K562 (cell line): ENCODE results near the gene CASKIN1. TPM values are rescaled to one million over a fixed set of nuclear protein-coding genes. Genes with fewer than 3 reads are reported as not detected.

Source experiments
- CBFB ChIP-seq: sonication (generic); formaldehyde crosslinking; IDR thresholded peaks from 2 replicates; pipeline ENCODE4 v1.4.0; 2020; ENCODE audit warnings: mild to moderate bottlenecking, missing genetic modification reagents
- DNMT1 ChIP-seq: fragments of 450-650 bp; IDR thresholded peaks from 2 replicates; pipeline ENCODE4 v1.6.1; 2016; ENCODE audit warnings: antibody characterized with exemption, mild to moderate bottlenecking
- ETV1 ChIP-seq: fragments of 450-650 bp; conservative IDR thresholded peaks from 2 replicates; pipeline ENCODE4 v1.6.1; 2016; ENCODE audit warnings: missing genetic modification characterization, control low read depth, low read depth, missing compliant biosample characterization
- MCM7 ChIP-seq, 2 experiments: fragments of 450-650 bp; IDR thresholded peaks; 2 replicates each; pipeline ENCODE4 v1.6.1; 2016 to 2018
- ZNF212 ChIP-seq: fragments of 450-650 bp; formaldehyde crosslinking; IDR thresholded peaks from 2 replicates; pipeline ENCODE4 v1.4.0; 2020; ENCODE audit warnings: mild to moderate bottlenecking
- polyA plus RNA-seq, 8 experiments: library from polyadenylated mRNA; depleted of rRNA in 4 of 8; stranded (reverse) in 5 of 8; unstranded in 3 of 8; fragments of >200 nt; fragmentation: Nextera tagmentation in 2 of 8; fragmentation: Illumina TruSeq in 1 of 8; extraction: Ambion mirVana in 2 of 8; extraction: Trizol in 1 of 8; gene quantifications; 2 replicates each; pipeline versions ENCODE4 v1.2.1 to v1.2.3, GENCODE V29; 2011 to 2014; ENCODE audit warnings: inconsistent platforms in 1 of 8, missing spikeins in 1 of 8
- total RNA-seq, 7 experiments: library from RNA; depleted of rRNA in 6 of 7; stranded (reverse); fragments of >200 nt in 6 of 7; fragmentation: Illumina TruSeq in 2 of 7; extraction: Trizol in 2 of 7; gene quantifications; 2 replicates each; pipeline versions ENCODE4 v1.2.1 to v1.2.3, GENCODE V29; 2011 to 2021; ENCODE audit warnings: low replicate concordance in 1 of 7
- TF ChIP-seq, protein P1 (sequence below), 2 experiments: fragments of 450-650 bp; IDR thresholded peaks; 2 replicates each; pipeline ENCODE4 v1.6.1; 2016
- TF ChIP-seq, protein P2 (sequence below): fragments of 450-650 bp; IDR thresholded peaks from 2 replicates; pipeline ENCODE4 v1.6.1; 2018; ENCODE audit warnings: mild to moderate bottlenecking, low read depth; ENCODE audit not compliant: partially characterized antibody
- TF ChIP-seq, protein P3 (sequence below): fragments of 250-450 bp; sonication (Bioruptor Pico); IDR thresholded peaks from 2 replicates; pipeline ENCODE4 v1.8.0; 2021; ENCODE audit warnings: mild to moderate bottlenecking, moderate library complexity
- TF ChIP-seq, protein P4 (sequence below), 2 experiments: fragments of 450-650 bp in 1 of 2; IDR thresholded peaks; 2 replicates each; pipeline ENCODE4 v1.6.1; 2011 to 2017; ENCODE audit warnings: low read depth in 2 of 2, antibody characterized with exemption in 1 of 2, borderline replicate concordance in 1 of 2, low read length in 1 of 2, mild to moderate bottlenecking in 1 of 2, mixed read lengths in 1 of 2; ENCODE audit not compliant: control insufficient read depth in 1 of 2
- TF ChIP-seq, protein P5 (sequence below): sonication (generic); formaldehyde crosslinking; IDR thresholded peaks from 2 replicates; pipeline ENCODE4 v1.9.0; 2022; ENCODE audit warnings: mild to moderate bottlenecking, missing genetic modification reagents
- TF ChIP-seq, protein P6 (sequence below): sonication (generic); formaldehyde crosslinking; IDR thresholded peaks from 2 replicates; pipeline ENCODE4 v1.9.0; 2022; ENCODE audit warnings: mild to moderate bottlenecking, missing genetic modification reagents
- TF ChIP-seq, protein P7 (sequence below): fragments of 450-650 bp; formaldehyde crosslinking; IDR thresholded peaks from 2 replicates; pipeline ENCODE4 v1.4.0; 2020; ENCODE audit warnings: mild to moderate bottlenecking

CASKIN1 gene
- total and polyA plus RNA-seq, 9 of the 15 experiments (the other 6 are each of a cell fraction or from before 2014, with no cell fraction given): 0.15 to 4.5 (median 1.5) TPM; not detected in 2

DNA sequence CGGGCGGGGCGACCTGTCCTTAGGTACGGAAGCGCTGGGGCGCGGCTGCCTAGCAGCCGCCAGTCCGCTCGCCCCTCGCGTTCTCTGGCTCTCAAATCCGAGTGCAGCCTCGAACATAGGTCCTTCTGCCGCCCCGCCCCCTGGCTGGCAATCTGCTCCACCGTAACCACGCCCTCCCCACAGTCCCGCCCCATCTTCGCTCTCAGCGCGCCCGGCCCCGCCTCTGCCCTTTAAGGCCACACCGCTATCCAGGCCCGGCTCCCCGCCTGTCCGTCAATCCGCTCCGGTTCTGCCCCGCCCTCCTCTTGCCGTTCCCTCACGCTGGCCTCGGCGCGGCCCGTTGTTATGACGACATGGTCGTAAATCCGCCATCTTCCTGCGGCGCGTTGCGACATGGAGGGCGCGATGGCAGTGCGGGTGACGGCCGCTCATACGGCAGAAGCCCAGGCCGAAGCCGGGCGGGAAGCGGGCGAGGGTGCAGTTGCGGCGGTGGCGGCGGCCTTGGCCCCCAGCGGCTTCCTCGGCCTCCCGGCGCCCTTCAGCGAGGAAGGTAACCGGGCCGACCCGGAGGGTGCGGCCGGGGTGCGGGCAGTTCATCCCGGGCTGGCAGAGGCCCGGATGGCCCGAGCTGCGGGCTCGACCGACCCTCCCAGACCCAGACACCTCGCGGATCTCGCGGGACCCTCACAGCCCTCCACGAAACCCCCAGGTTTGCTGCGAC lies 27.0 kb upstream of the CASKIN1 start, which contains the start of gene E4F1 (continued):
- TF ChIP-seq, protein P1, sequence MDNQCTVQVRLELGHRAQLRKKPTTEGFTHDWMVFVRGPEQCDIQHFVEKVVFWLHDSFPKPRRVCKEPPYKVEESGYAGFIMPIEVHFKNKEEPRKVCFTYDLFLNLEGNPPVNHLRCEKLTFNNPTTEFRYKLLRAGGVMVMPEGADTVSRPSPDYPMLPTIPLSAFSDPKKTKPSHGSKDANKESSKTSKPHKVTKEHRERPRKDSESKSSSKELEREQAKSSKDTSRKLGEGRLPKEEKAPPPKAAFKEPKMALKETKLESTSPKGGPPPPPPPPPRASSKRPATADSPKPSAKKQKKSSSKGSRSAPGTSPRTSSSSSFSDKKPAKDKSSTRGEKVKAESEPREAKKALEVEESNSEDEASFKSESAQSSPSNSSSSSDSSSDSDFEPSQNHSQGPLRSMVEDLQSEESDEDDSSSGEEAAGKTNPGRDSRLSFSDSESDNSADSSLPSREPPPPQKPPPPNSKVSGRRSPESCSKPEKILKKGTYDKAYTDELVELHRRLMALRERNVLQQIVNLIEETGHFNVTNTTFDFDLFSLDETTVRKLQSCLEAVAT (IDR thresholded peaks at IDR 0.05): no peak
- TF ChIP-seq ZNF212 (CRISPR knock-in tag) (no peak), ETV1 (tag) (no peak), MCM7 (IDR thresholded peaks at IDR 0.05) (no peak), DNMT1 (no peak), CBFB (CRISPR knock-in tag) (no peak)
- TF ChIP-seq, protein P2, sequence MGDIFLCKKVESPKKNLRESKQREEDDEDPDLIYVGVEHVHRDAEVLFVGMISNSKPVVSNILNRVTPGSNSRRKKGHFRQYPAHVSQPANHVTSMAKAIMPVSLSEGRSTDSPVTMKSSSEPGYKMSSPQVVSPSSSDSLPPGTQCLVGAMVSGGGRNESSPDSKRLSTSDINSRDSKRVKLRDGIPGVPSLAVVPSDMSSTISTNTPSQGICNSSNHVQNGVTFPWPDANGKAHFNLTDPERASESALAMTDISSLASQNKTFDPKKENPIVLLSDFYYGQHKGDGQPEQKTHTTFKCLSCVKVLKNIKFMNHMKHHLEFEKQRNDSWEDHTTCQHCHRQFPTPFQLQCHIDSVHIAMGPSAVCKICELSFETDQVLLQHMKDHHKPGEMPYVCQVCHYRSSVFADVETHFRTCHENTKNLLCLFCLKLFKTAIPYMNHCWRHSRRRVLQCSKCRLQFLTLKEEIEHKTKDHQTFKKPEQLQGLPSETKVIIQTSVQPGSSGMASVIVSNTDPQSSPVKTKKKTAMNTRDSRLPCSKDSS: no peak
- TF ChIP-seq, protein P3, sequence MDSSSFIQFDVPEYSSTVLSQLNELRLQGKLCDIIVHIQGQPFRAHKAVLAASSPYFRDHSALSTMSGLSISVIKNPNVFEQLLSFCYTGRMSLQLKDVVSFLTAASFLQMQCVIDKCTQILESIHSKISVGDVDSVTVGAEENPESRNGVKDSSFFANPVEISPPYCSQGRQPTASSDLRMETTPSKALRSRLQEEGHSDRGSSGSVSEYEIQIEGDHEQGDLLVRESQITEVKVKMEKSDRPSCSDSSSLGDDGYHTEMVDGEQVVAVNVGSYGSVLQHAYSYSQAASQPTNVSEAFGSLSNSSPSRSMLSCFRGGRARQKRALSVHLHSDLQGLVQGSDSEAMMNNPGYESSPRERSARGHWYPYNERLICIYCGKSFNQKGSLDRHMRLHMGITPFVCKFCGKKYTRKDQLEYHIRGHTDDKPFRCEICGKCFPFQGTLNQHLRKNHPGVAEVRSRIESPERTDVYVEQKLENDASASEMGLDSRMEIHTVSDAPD (CRISPR knock-in tag): no peak
- TF ChIP-seq, protein P4, sequence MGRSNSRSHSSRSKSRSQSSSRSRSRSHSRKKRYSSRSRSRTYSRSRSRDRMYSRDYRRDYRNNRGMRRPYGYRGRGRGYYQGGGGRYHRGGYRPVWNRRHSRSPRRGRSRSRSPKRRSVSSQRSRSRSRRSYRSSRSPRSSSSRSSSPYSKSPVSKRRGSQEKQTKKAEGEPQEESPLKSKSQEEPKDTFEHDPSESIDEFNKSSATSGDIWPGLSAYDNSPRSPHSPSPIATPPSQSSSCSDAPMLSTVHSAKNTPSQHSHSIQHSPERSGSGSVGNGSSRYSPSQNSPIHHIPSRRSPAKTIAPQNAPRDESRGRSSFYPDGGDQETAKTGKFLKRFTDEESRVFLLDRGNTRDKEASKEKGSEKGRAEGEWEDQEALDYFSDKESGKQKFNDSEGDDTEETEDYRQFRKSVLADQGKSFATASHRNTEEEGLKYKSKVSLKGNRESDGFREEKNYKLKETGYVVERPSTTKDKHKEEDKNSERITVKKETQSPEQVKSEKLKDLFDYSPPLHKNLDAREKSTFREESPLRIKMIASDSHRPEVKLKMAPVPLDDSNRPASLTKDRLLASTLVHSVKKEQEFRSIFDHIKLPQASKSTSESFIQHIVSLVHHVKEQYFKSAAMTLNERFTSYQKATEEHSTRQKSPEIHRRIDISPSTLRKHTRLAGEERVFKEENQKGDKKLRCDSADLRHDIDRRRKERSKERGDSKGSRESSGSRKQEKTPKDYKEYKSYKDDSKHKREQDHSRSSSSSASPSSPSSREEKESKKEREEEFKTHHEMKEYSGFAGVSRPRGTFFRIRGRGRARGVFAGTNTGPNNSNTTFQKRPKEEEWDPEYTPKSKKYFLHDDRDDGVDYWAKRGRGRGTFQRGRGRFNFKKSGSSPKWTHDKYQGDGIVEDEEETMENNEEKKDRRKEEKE (IDR thresholded peaks at IDR 0.05; ENCODE audit: borderline replicate concordance in 1 of 2, control insufficient read depth in 1 of 2, low read depth in 2 of 2, low read length in 1 of 2): no peak
- TF ChIP-seq, protein P5, sequence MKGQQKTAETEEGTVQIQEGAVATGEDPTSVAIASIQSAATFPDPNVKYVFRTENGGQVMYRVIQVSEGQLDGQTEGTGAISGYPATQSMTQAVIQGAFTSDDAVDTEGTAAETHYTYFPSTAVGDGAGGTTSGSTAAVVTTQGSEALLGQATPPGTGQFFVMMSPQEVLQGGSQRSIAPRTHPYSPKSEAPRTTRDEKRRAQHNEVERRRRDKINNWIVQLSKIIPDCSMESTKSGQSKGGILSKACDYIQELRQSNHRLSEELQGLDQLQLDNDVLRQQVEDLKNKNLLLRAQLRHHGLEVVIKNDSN: no peak
- TF ChIP-seq, protein P6, sequence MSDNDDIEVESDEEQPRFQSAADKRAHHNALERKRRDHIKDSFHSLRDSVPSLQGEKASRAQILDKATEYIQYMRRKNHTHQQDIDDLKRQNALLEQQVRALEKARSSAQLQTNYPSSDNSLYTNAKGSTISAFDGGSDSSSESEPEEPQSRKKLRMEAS (CRISPR knock-in tag): peak; percentile 85
- TF ChIP-seq, protein P7, sequence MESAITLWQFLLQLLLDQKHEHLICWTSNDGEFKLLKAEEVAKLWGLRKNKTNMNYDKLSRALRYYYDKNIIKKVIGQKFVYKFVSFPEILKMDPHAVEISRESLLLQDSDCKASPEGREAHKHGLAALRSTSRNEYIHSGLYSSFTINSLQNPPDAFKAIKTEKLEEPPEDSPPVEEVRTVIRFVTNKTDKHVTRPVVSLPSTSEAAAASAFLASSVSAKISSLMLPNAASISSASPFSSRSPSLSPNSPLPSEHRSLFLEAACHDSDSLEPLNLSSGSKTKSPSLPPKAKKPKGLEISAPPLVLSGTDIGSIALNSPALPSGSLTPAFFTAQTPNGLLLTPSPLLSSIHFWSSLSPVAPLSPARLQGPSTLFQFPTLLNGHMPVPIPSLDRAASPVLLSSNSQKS (CRISPR knock-in tag): no peak
